Gastroesophageal sphincter (tissue), 4 donors: ENCODE data around the gene CLECL1. TPM values are rescaled to one million over a fixed set of nuclear protein-coding genes. Genes with fewer than 3 reads are reported as not detected.
"Not testable (repeated sequence)": the region's sequence is repeated elsewhere in the genome, so short reads cannot be mapped to it uniquely, and the experiment has no call there.

Experiments used
- ATAC-seq: fragments of 150-250 bp; one replicate; pipeline ENCODE4 v1.9.1; 2016; ENCODE audit warnings: mild to moderate bottlenecking, moderate library complexity
- H3K27ac ChIP-seq, 4 donors: fragments of 200-600 bp; sonication (generic) in 3 of 4; 1 replicate in 3 of 4; 2 replicates in 1 of 4; pipeline ENCODE4 v1.5.1; 2016 to 2019
- H3K27me3 ChIP-seq: fragments of 200-600 bp; sonication (generic); one replicate; pipeline ENCODE4 v1.5.1; 2019
- H3K36me3 ChIP-seq, 2 donors: fragments of 200-600 bp; sonication (generic); one replicate each; pipeline ENCODE4 v1.5.1; 2019; ENCODE audit warnings: control low read depth in 1 of 2
- H3K4me1 ChIP-seq, 3 donors: fragments of 200-600 bp; sonication (generic); 1 replicate in 2 of 3; 2 replicates in 1 of 3; pipeline ENCODE4 v1.5.1; 2016 to 2019; ENCODE audit warnings: control low read depth in 2 of 3
- H3K4me3 ChIP-seq, 2 donors: fragments of 200-600 bp; sonication (generic); one replicate each; pipeline ENCODE4 v1.5.1; 2019; ENCODE audit warnings: mild to moderate bottlenecking in 1 of 2, moderate library complexity in 1 of 2
- H3K9me3 ChIP-seq, 3 donors: fragments of 200-600 bp; sonication (generic); one replicate each; pipeline ENCODE4 v1.5.1; 2017 to 2019; ENCODE audit warnings: control low read depth in 2 of 3
- CTCF ChIP-seq, 4 experiments: fragments of 200-600 bp in 2 of 4; fragments of 450-650 bp in 2 of 4; sonication (generic) in 1 of 4; IDR thresholded peaks; one replicate each; pipeline ENCODE4 v1.5.1; 2017 to 2019; ENCODE audit warnings: antibody characterized with exemption in 4 of 4, mild to moderate bottlenecking in 2 of 4, moderate library complexity in 2 of 4
- EP300 ChIP-seq: sonication (generic); formaldehyde crosslinking; IDR thresholded peaks from one replicate; pipeline ENCODE4 v1.6.1; 2017; ENCODE audit warnings: antibody characterized with exemption, mild to moderate bottlenecking
- POLR2A ChIP-seq, 2 donors: fragments of 450-650 bp; IDR thresholded peaks; one replicate each; pipeline ENCODE4 v1.6.1; 2017; ENCODE audit warnings: antibody characterized with exemption in 2 of 2, mild to moderate bottlenecking in 2 of 2, moderate library complexity in 1 of 2
- POLR2AphosphoS5 ChIP-seq: sonication (generic); formaldehyde crosslinking; IDR thresholded peaks from one replicate; pipeline ENCODE4 v1.6.1; 2017; ENCODE audit warnings: antibody characterized with exemption
- WGBS, 2 donors: methylation state at CpG; one replicate each; pipeline ENCODE4 v1.1.5; 2018; ENCODE audit warnings: low coverage in 1 of 2; 5-methylcytosine and 5-hydroxymethylcytosine counted together
- total RNA-seq, 4 donors: library from RNA; depleted of rRNA; stranded (reverse); fragments of >200 nt; gene quantifications; one replicate each; pipeline ENCODE4 v1.1.0, GENCODE V29; 2016

Gene CLECL1
- total RNA-seq, 4 donors from 2014 or later, result not detected

GRCh38 chr12:9719790-9720189 lies 13.1 kb downstream of the CLECL1 start:
- no peaks in the 10 kb centered on the region for H3K36me3 ChIP-seq
- 40 to 50% methylated on average over 1 of the region's 1 CpG for WGBS, 2 donors
- H3K4me3 ChIP-seq, result no peak overlapping the region
- TF ChIP-seq CTCF (IDR thresholded peaks at IDR 0.05) (no peak), POLR2A (IDR thresholded peaks at IDR 0.05) (no peak), POLR2AphosphoS5 (no peak), EP300 (no peak)
- ATAC-seq, result no peak
- H3K9me3 ChIP-seq, result no peaks in the 10 kb centered on the region
- no peak overlapping the region for H3K27ac ChIP-seq
- no peaks in the 10 kb centered on the region for H3K27me3 ChIP-seq
- H3K4me1 ChIP-seq, result no peaks in the 10 kb centered on the region

DNA sequence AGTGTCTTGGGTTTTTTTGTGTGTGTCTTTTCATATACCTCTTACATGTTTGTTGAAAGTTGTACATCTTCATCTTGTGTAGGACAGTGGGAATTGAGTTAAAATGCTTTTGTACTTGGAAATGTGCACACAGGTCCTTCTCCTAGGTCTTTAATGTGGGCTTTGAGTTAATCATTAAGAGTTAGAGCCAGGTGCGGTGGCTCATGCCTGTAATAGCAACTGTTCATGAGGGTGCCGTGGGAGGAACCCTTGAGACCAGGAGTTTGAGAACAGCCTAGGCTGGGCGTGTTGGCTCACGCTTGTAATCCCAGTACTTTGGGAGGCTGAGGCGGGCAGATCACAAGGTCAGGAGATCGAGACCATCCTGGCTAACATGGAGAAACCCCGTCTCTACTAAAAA lies 13.9 kb downstream of the CLECL1 start:
- WGBS, 2 donors, result 69 to 100% methylated on average over 2 to 3 of the region's 7 CpGs
- Histone ChIP-seq H3K4me1 (no peaks in the 10 kb centered on the region), H3K36me3 (no peaks in the 10 kb centered on the region), H3K4me3 (no peak overlapping the region), H3K9me3 (no peaks in the 10 kb centered on the region), H3K27ac (no peak overlapping the region), H3K27me3 (no peaks in the 10 kb centered on the region)
- TF ChIP-seq EP300, result no peak
- TF ChIP-seq POLR2AphosphoS5, result no peak
- TF ChIP-seq POLR2A (IDR thresholded peaks at IDR 0.05), result no peak
- no peak for TF ChIP-seq CTCF (IDR thresholded peaks at IDR 0.05)
- no peak for ATAC-seq

DNA sequence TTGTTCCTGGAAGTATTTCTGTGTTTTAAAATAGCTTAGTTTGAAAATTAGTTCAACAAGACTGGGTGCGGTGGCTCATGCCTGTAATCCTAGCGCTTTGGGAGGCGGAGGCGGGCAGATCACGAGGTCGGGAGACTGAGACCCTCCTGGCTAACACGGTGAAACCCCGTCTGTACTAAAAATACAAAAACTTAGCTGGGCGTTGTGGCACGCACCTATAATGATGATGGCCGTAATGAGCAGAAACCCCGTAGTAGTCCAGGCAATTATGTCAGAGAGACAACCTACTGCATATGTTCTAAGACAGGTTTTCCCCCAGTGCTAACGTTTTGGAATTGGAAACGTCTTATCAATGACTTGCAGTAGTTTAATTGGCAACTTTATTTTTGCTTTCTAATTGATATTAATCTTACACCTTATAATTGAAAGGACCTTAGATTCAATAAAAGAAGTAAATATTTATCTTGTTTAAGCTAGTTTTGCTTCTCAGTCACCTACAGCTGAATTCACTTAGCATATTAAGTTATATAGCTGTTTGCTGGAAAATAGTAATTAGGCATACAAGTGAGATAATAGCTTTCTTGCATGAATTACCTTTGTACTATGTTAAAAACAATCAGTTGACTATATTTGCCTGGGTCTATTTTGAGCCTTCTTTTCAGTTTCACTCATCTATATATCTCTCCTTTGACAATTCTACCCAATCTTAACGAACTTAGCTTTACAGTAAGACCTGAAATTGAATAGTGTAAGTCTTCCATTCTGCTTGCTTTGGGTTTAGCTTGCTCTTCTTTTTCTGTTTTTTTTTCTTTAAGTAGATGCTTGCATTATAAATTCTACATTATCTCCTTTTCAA lies 15.6 kb downstream of the CLECL1 start:
- Histone ChIP-seq H3K9me3 (no peaks in the 10 kb centered on the region), H3K4me3 (no peak overlapping the region), H3K36me3 (no peaks in the 10 kb centered on the region), H3K27me3 (no peaks in the 10 kb centered on the region), H3K27ac (no peak overlapping the region), H3K4me1 (no peaks in the 10 kb centered on the region)
- WGBS, 2 donors, result 81 to 85% methylated on average over 9 to 15 of the region's 15 CpGs
- ATAC-seq, result no peak
- TF ChIP-seq EP300, result no peak
- TF ChIP-seq POLR2AphosphoS5, result no peak
- no peak for TF ChIP-seq CTCF (IDR thresholded peaks at IDR 0.05)
- no peak for TF ChIP-seq POLR2A (IDR thresholded peaks at IDR 0.05)

DNA sequence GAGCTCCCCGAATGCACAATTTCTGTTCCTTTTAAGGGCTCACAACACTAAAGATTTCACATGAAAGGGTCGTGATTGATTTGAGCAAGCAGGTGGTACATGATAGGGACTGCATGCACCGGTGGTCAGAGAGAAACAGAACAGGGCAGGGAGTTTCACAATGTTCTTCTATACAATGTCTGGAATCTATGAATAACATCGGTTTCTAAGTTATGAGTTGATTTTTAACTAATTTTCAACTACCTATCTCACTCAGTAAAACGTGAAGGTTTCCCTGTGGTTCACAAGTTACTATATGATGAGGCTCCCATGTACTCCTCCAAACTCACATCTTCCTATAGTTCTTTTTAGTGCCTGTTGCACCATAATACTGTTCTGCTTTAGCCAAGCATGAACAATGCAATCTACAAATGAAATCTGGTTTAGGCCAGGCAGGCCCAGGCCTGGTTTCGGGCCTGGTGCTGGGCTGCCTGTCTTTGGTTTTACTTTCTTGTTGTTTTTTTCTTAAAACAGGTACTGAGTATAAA lies 19.8 kb downstream of the CLECL1 start:
- not testable (repeated sequence) for H3K4me1 ChIP-seq, H3K36me3 ChIP-seq, H3K9me3 ChIP-seq, H3K4me3 ChIP-seq, H3K27ac ChIP-seq, ATAC-seq, H3K27me3 ChIP-seq
- 71 to 87% methylated on average over 5 to 6 of the region's 6 CpGs for WGBS, 2 donors

GRCh38 chr12:9711664-9712063 lies 21.2 kb downstream of the CLECL1 start:
- ATAC-seq, result no peak
- Histone ChIP-seq H3K4me1 (no peaks in the 10 kb centered on the region), H3K4me3 (no peak overlapping the region), H3K36me3 (no peaks in the 10 kb centered on the region), H3K9me3 (no peaks in the 10 kb centered on the region), H3K27me3 (no peaks in the 10 kb centered on the region), H3K27ac (no peak overlapping the region)
- WGBS, 2 donors, result 83 to 100% methylated on average over 1 of the region's 1 CpG
- no peak for TF ChIP-seq EP300
- no peak for TF ChIP-seq POLR2A (IDR thresholded peaks at IDR 0.05)
- TF ChIP-seq CTCF (IDR thresholded peaks at IDR 0.05), result no peak
- no peak for TF ChIP-seq POLR2AphosphoS5
